HL-60 (cell line): Measurements from ENCODE around the gene AICDA.

Experiments used
- CTCF ChIP-seq: IDR thresholded peaks from one replicate; pipeline ENCODE4 v1.5.1; 2011; ENCODE audit warnings: low read length, control low read depth, inconsistent platforms; ENCODE audit not compliant: insufficient read depth
- POLR2AphosphoS5 ChIP-seq: IDR thresholded peaks from 2 replicates; pipeline ENCODE4 v1.6.1; 2012; ENCODE audit warnings: low read depth

- no peak for TF ChIP-seq CTCF
- TF ChIP-seq POLR2AphosphoS5: no peak
These were observed 7.6 kb downstream of the AICDA start for GRCh38 chr12:8605057-8605456.
